Dendritic cell treated with granulocyte-macrophage colony-stimulating factor and Interleukin-4, amounts not matched to agents 40 ng/mL and 50 ng/mL, for 4 days (primary cell): Measurements from ENCODE around the gene NCK1.

Experiments
- H3K27ac Mint-ChIP-seq: one replicate; pipeline ENCODE4 v1.8.0; 2022; ENCODE audit warnings: mild to moderate bottlenecking, mixed read lengths
- H3K27me3 Mint-ChIP-seq: one replicate; pipeline ENCODE4 v1.8.0; 2022; ENCODE audit warnings: mild to moderate bottlenecking, mixed read lengths
- H3K36me3 Mint-ChIP-seq: one replicate; pipeline ENCODE4 v1.8.0; 2022; ENCODE audit warnings: low read depth, mixed read lengths
- H3K4me1 Mint-ChIP-seq: one replicate; pipeline ENCODE4 v1.8.0; 2022; ENCODE audit warnings: low read depth, mixed read lengths
- H3K4me3 Mint-ChIP-seq: one replicate; pipeline ENCODE4 v1.8.0; 2022; ENCODE audit warnings: mild to moderate bottlenecking, moderate library complexity, mixed read lengths
- H3K9me3 Mint-ChIP-seq: one replicate; pipeline ENCODE4 v1.8.0; 2022; ENCODE audit warnings: mixed read lengths
- intact Hi-C: fragments of 100-400 bp; cut with micrococcal nuclease; formaldehyde crosslinking; loops from one replicate; pipeline ENCODE4 v1.15.0; 2022

NCK1 gene

GRCh38 chr3:136905549-136905948, 43.5 kb downstream of the NCK1 start:
- Mint-ChIP-seq H3K27ac (peak overlapping the region; percentile 45), H3K36me3 (peaks cover 33% of the 10 kb centered on the region), H3K9me3 (peaks cover 9% of the 10 kb centered on the region), H3K4me3 (no peak overlapping the region), H3K27me3 (no peaks in the 10 kb centered on the region), H3K4me1 (peaks cover 66% of the 10 kb centered on the region)
- intact Hi-C loops = no loop called here

DNA sequence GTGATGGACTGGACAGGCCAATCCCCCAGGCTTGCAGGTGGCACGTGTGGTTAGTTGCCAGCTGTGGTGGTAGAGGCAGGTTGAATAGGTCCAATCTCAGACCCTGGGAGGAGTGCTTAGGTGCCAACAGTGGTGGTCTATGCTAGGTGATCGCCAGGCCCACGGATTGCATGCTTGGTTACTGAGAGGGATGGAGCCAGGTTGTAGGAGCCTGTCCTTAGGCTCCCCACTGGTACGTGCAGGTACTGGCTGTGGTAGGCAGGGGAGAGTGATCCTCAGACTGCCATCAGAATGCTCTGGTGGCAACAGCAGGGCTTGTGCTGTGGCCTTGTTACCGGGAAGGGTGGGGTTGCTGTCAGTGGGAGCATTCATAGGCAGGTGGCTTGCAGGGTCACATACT, 44.7 kb downstream of the NCK1 start:
- Mint-ChIP-seq H3K36me3 (peaks cover 37% of the 10 kb centered on the region), H3K27ac (no peak overlapping the region), H3K4me3 (no peak overlapping the region), H3K9me3 (peaks cover 9% of the 10 kb centered on the region), H3K4me1 (peaks cover 54% of the 10 kb centered on the region), H3K27me3 (no peaks in the 10 kb centered on the region)
- intact Hi-C loops = no loop called here

GRCh38 chr3:136908297-136908696, 46.3 kb downstream of the NCK1 start:
- peaks cover 45% of the 10 kb centered on the region for H3K36me3 Mint-ChIP-seq
- intact Hi-C loops = no loop called here
- H3K4me1 Mint-ChIP-seq = peaks cover 50% of the 10 kb centered on the region
- H3K9me3 Mint-ChIP-seq = peaks cover 9% of the 10 kb centered on the region
- H3K4me3 Mint-ChIP-seq = no peak overlapping the region
- H3K27ac Mint-ChIP-seq = no peak overlapping the region
- no peaks in the 10 kb centered on the region for H3K27me3 Mint-ChIP-seq

DNA sequence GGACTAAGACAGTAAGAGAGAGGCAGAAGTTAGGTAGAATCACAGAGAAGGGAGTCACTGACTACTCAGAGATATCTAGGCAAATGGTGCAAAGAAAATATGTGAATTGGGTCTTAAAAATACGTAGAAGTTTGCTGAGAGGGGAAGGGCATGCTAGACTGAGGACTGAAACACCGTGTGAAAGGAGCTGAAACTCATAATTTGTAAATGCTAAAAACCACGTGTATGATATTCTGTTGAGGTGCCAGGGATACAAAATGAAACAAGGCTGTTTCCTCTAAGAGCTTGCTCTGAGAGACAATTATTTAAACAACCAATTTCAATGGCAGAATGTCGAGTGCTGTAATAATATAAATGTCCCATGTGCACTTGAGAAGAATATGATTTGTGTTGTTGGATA, 47.2 kb downstream of the NCK1 start:
- peaks cover 40% of the 10 kb centered on the region for H3K36me3 Mint-ChIP-seq
- peak overlapping the region; percentile 44 for H3K27ac Mint-ChIP-seq
- no peak overlapping the region for H3K4me3 Mint-ChIP-seq
- peaks cover 57% of the 10 kb centered on the region for H3K4me1 Mint-ChIP-seq
- peaks cover under 1% of the 10 kb centered on the region for H3K9me3 Mint-ChIP-seq
- H3K27me3 Mint-ChIP-seq = no peaks in the 10 kb centered on the region
- intact Hi-C loops = no loop called here

- Mint-ChIP-seq H3K27me3 (no peaks in the 10 kb centered on the region), H3K27ac (no peak overlapping the region), H3K4me1 (peaks cover 67% of the 10 kb centered on the region), H3K36me3 (peaks cover 26% of the 10 kb centered on the region), H3K9me3 (no peaks in the 10 kb centered on the region), H3K4me3 (no peak overlapping the region)
- intact Hi-C loops = no loop called here
These were observed 48.7 kb downstream of the NCK1 start for GRCh38 chr3:136910697-136911096.

GRCh38 chr3:136913168-136913567, 51.2 kb downstream of the NCK1 start:
- Mint-ChIP-seq H3K4me3 (no peak overlapping the region), H3K36me3 (peaks cover 21% of the 10 kb centered on the region), H3K27ac (no peak overlapping the region), H3K4me1 (peaks cover 44% of the 10 kb centered on the region), H3K9me3 (no peaks in the 10 kb centered on the region), H3K27me3 (no peaks in the 10 kb centered on the region)
- intact Hi-C loops = no loop called here

DNA sequence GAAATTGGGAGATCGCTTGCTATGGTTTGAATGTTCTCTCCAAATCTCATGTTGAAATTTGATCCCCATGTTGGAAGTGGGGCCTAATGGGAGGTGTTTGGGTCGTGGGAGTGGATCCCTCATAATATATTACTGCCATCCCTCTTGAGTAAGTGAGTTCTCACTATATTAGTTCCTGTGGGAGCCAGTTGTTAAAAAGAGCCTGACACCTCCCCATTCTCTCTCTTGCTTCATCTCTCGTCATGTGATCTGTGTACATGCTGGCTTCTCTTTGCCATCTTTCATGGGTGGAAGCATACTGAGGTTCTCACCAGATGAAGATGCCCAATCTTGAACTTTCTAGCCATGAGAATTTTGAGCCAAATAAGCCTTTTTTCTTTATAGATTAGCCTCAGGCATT, 52.7 kb downstream of the NCK1 start:
- intact Hi-C loops = no loop called here
- H3K4me3 Mint-ChIP-seq = no peak overlapping the region
- H3K27ac Mint-ChIP-seq = no peak overlapping the region

GRCh38 chr3:136916223-136916622, 54.2 kb downstream of the NCK1 start:
- Mint-ChIP-seq H3K4me3 (no peak overlapping the region), H3K27ac (no peak overlapping the region), H3K36me3 (peaks cover 22% of the 10 kb centered on the region), H3K27me3 (no peaks in the 10 kb centered on the region), H3K9me3 (peaks cover 3% of the 10 kb centered on the region), H3K4me1 (peaks cover 34% of the 10 kb centered on the region)
- intact Hi-C loops = no loop called here

More for the DNA sequence above, 52.7 kb downstream of the NCK1 start:
- H3K9me3 Mint-ChIP-seq = no peaks in the 10 kb centered on the region
- H3K4me1 Mint-ChIP-seq = peaks cover 30% of the 10 kb centered on the region
- peaks cover 21% of the 10 kb centered on the region for H3K36me3 Mint-ChIP-seq
- no peaks in the 10 kb centered on the region for H3K27me3 Mint-ChIP-seq

- intact Hi-C loops = no loop called here
- Mint-ChIP-seq H3K9me3 (peaks cover 7% of the 10 kb centered on the region), H3K36me3 (peaks cover 9% of the 10 kb centered on the region), H3K4me3 (no peak overlapping the region), H3K4me1 (peaks cover 21% of the 10 kb centered on the region), H3K27ac (no peak overlapping the region), H3K27me3 (no peaks in the 10 kb centered on the region)
These were observed 58.0 kb downstream of the NCK1 start for GRCh38 chr3:136919799-136920580.

DNA sequence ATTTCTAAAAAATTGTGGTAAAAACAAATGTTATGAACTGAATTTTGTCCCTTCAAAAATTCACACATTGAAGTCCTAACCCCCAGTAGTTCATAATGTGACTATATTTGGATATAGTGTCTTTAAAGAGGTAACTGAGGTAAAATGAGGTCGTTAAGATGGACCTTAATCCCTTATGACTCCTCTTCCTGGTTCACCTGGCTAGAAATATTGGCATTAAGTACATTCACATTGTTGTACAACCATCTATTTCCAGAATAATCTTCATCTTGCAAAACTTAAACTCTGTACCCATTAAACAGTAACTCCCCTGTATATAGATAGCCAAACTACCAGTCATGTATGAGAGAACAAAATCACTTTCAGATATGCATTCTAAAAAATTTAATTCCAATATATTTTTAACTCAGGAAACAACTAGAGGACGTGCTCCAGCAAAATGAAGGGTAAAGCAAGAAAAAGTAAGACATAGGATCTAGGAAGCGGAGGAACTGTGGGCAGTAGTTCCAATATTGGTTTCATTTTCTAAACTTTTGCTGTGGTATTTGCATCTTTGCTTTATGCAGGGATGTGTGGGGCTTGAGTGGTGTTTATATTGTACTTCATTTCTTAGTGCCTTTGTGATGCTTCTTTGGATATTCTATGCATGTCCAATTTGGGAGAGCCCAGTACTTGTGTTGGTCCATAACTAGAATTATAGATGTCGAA, 59.0 kb downstream of the NCK1 start:
- Mint-ChIP-seq H3K36me3 (peaks cover 9% of the 10 kb centered on the region), H3K27me3 (no peaks in the 10 kb centered on the region), H3K4me1 (peaks cover 24% of the 10 kb centered on the region), H3K4me3 (no peak overlapping the region), H3K27ac (peak overlapping the region; percentile 25), H3K9me3 (peaks cover 7% of the 10 kb centered on the region)
- intact Hi-C loops = no loop called here

DNA sequence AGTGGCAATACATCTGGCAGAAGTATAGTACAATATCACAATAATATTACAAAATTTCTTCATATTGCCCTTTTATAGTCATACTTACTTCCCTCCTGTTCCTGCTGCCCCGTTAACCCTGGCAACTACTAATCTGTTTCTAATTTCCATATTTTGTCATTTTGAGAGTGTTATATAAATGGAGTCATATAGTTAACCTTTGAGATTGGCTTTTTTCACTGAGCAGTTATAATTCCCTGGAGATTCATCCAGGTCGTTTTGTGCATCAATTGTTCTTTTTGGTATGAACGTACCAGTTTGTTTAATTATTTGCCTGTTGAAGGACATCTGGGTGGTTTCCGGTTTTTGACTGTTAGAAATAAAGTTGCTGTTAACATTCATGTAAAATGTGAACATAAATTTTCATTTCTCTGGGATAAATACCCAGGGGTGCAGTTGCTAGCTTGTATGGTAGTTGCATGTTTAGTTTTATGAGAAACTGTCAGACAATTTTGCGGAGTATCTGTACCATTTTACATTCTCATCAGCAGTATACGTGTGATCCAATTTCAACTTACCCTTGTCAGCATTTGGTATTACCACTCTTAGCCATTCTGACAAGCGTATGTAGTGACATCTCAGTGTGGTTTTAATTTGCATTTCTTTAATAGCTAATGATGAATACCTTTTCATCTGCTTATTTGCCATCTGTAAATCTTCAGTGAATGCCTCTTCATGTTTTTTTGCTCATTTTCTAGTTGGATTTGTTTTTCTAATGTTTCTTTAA, 63.6 kb downstream of the NCK1 start:
- Mint-ChIP-seq H3K4me1 (peaks cover 36% of the 10 kb centered on the region), H3K27me3 (no peaks in the 10 kb centered on the region), H3K36me3 (peaks cover 25% of the 10 kb centered on the region), H3K9me3 (peaks cover 7% of the 10 kb centered on the region), H3K27ac (no peak overlapping the region), H3K4me3 (no peak overlapping the region)
- intact Hi-C loops = no loop called here

DNA sequence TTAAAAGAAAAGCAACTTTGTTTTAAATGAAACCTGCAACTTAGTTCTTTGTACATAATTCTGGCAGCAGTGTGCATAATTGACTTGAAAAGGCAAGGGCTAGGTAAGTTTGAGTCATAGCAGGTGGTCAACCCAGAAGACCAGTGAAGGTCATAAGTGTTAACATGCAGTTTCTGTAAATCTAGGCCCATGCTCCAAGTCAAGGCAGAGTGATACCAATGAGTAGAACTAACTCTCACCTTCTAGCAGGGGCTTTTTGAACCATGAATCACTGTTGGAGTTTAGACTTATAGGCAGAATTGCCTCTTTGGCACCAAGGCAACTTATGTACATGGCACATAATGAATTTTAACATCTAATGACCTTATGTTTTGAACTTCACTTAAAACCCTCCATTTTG, 66.2 kb downstream of the NCK1 start:
- Mint-ChIP-seq H3K27me3 (no peaks in the 10 kb centered on the region), H3K9me3 (no peaks in the 10 kb centered on the region), H3K36me3 (peaks cover 23% of the 10 kb centered on the region), H3K27ac (no peak overlapping the region), H3K4me1 (peaks cover 37% of the 10 kb centered on the region), H3K4me3 (no peak overlapping the region)
- intact Hi-C loops = no loop called here

- H3K4me1 Mint-ChIP-seq = peaks cover 43% of the 10 kb centered on the region
- H3K9me3 Mint-ChIP-seq = no peaks in the 10 kb centered on the region
- intact Hi-C loops = loop anchor here (5.0 to 10.0 kb wide), 4 partner anchors 45 to 735 kb away; partner anchors contain the start of gene MSL2
- H3K27me3 Mint-ChIP-seq = no peaks in the 10 kb centered on the region
- peaks cover 38% of the 10 kb centered on the region for H3K36me3 Mint-ChIP-seq
- H3K4me3 Mint-ChIP-seq = peak overlapping the region; percentile 64
- H3K27ac Mint-ChIP-seq = peak overlapping the region; percentile 87
These were observed 68.1 kb downstream of the NCK1 start for GRCh38 chr3:136929977-136930670.
